GM10266 (cell line): ENCODE data around the gene PER3.

ENCODE experiments used
- DNase-seq: peaks from one replicate; pipeline ENCODE4 v3.0.0; 2012; ENCODE audit errors: extremely low spot score
- CTCF ChIP-seq: IDR thresholded peaks from 2 replicates; pipeline ENCODE4 v1.5.1; 2012; ENCODE audit warnings: mild to moderate bottlenecking, low read depth; ENCODE audit not compliant: control insufficient read depth, insufficient read depth; ENCODE audit errors: missing control alignments

Gene PER3

GRCh38 chr1:7783826-7784491 lies at the start of gene PER3:
TSS of gene PER3 (plus strand) at chr1:7784291. CDS start at chr1:7784878, 587 bp downstream.
- TF ChIP-seq CTCF = no peak
- DNase-seq = peak; percentile 97

- no peak for TF ChIP-seq CTCF
Measured at GRCh38 chr1:7738044-7738443, 46.0 kb upstream of the PER3 start.

GRCh38 chr1:7743346-7743745 lies 40.7 kb upstream of the PER3 start:
- DNase-seq = no peak
- no peak for TF ChIP-seq CTCF

More at GRCh38 chr1:7738044-7738443, 46.0 kb upstream of the PER3 start:
- no peak for DNase-seq

GRCh38 chr1:7744882-7745281 lies 39.2 kb upstream of the PER3 start:
- TF ChIP-seq CTCF = no peak
- no peak for DNase-seq

GRCh38 chr1:7745783-7746182 lies 38.3 kb upstream of the PER3 start:
- TF ChIP-seq CTCF = no peak
- no peak for DNase-seq

GRCh38 chr1:7747605-7748004 lies 36.5 kb upstream of the PER3 start:
- no peak for DNase-seq
- TF ChIP-seq CTCF = no peak

- DNase-seq = no peak
- no peak for TF ChIP-seq CTCF
Measured at GRCh38 chr1:7749126-7749525, 35.0 kb upstream of the PER3 start.
